Measurements from ENCODE around the gene HOXB4. TPM values are rescaled to one million over a fixed set of nuclear protein-coding genes. Genes with fewer than 3 reads are reported as not detected.

Gene HOXB4
- total and polyA plus RNA-seq, 10 of the 15 experiments (the other 5 are each of a cell fraction or from before 2014, with no cell fraction given): 0.35 to 5.8 (median 3.0) TPM

DNA sequence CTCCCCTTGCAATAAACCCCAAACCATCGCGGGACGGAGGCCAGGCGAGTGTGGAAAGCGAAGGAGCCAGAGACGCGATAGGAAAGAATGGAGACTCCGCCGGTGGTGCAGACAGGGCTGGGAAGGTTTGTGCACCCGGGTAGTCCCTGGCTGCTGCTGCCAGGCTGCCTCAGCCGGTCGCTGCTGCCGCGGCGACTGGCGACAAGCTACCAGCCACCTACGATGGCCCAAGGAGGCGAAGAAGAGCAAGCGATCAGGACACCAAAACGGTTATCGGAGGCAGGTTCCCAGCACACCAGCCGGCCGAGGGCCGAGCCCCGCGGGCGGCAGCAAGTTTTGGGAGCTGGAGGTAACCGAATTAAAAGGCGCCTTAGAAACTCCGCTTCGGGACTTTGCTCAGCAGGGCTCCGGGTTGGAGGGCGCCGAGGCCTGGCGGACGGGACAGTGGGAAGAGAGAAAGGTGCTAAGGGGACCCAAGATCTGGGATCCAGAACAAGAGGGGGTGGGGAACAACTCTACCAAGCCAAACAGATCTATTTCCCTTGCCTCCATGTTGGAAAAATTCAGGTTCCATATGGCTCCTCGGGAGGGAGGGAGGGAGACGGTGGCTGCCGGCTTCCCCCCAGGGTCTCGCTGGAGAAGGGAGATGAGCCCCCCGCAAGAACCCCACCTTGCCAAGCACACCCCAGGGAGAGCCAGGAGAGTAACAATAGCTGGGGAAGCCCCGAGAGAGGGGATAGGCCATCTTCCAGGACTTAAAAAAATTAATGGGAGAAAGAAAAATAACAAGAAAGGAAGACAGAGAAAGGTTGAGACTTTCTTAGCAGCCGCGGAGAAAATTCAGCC, 23.5 kb downstream of the HOXB4 start:
- H3K4me3 ChIP-seq: no peak overlapping the region
- ChIA-PET CTCF (interaction anchor here (0.9 kb wide), 1 partner anchor 56 kb away, joined by 3 read pairs; no protein-coding TSS in a partner anchor), RAD21 (ENCODE audit: unreplicated experiment) (interaction anchor here (0.9 kb wide), 1 partner anchor 42 kb away, joined by 3 read pairs; no protein-coding TSS in a partner anchor), SMC1A (ENCODE audit: uncharacterized antibody, unreplicated experiment) (interaction anchor here (1.1 to 1.5 kb wide), 4 partner anchors 8 to 140 kb away, joined by 3 read pairs; no protein-coding TSS in a partner anchor), POLR2A (interaction anchor here (1.2 kb wide), 1 partner anchor 8 kb away, joined by 4 read pairs; no protein-coding TSS in a partner anchor)
- no peaks in the 10 kb centered on the region for H3K9me3 ChIP-seq (replicated peaks; ENCODE audit: control insufficient read depth, insufficient read depth, low read length)
- FAIRE-seq (no peak), ATAC-seq (no peak), DNase-seq (ENCODE audit: low read depth, low spot score) (no peak)
- no peak overlapping the region for H3K9ac ChIP-seq (ENCODE audit: control insufficient read depth, insufficient read depth, low read length)
- no TSS peak for BruUV-seq (replicated peaks)
- intact Hi-C loops (cut with micrococcal nuclease; ENCODE audit: unreplicated experiment) (no loop called here), in situ Hi-C loops (cut with MboI) (no loop called here)
- WGBS (ENCODE audit: insufficient coverage, insufficient replicate concordance, low lambda C conversion rate, missing lambda C conversion rate): 90% methylated on average over 41 of the region's 44 CpGs
- H3K4me2 ChIP-seq (ENCODE audit: control insufficient read depth, insufficient read depth): no peak overlapping the region
- no peaks in the 10 kb centered on the region for H3K4me1 ChIP-seq (ENCODE audit: control insufficient read depth, insufficient read depth, low read length)
- H4K20me1 ChIP-seq (ENCODE audit: control insufficient read depth, insufficient read depth): no peaks in the 10 kb centered on the region
- no peaks in the 10 kb centered on the region for H3K27me3 ChIP-seq (replicated peaks in 1 of 2; ENCODE audit: control insufficient read depth in 2 of 2, insufficient read depth in 2 of 2, low read length in 1 of 2)
- H3K27ac ChIP-seq (ENCODE audit: control insufficient read depth, insufficient read depth): no peak overlapping the region
- peaks cover 0 to 6% of the 10 kb centered on the region in 2 experiments; a peak in 2 of 4 replicates for H3K36me3 ChIP-seq (ENCODE audit: control insufficient read depth in 2 of 2, insufficient read depth in 2 of 2, low read length in 1 of 2)
- no peak overlapping the region for H2AFZ ChIP-seq (ENCODE audit: control insufficient read depth, low read depth, low read length)
- H3K79me2 ChIP-seq (ENCODE audit: control insufficient read depth, insufficient read depth, low read length): no peaks in the 10 kb centered on the region
- no peak for TF ChIP-seq TARDBP (IDR thresholded peaks at IDR 0.05; ENCODE audit: borderline replicate concordance)
- TF ChIP-seq ZNF384 (IDR thresholded peaks at IDR 0.05; ENCODE audit: borderline replicate concordance, low read depth, low read length): no peak
- TF ChIP-seq HDGF (IDR thresholded peaks at IDR 0.05): no peak
- TF ChIP-seq MTA2 (IDR thresholded peaks at IDR 0.05; ENCODE audit: low read depth): no peak

DNA sequence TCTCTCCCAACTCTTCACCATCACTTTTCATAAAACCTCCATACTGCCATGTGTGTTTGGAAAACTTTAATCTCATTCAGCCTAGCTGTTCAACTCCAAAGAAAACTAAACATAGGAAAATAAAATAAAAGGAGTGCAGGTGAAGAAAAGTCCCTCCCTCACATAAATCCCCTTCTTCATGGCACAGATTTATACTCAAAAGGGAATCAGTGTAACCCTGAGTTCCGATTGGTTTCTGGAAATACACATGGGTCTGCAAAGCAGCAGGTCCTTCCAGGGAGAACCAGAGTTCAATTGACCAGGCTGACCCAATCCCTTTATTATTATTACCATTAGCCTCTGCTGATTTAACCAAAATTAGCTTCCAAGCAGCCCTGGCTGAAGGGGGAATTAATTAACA, 24.3 kb downstream of the HOXB4 start:
- Histone ChIP-seq H3K79me2 (ENCODE audit: control insufficient read depth, insufficient read depth, low read length) (no peaks in the 10 kb centered on the region), H3K4me1 (ENCODE audit: control insufficient read depth, insufficient read depth, low read length) (no peaks in the 10 kb centered on the region), H3K27me3 (replicated peaks in 1 of 2; ENCODE audit: control insufficient read depth in 2 of 2, insufficient read depth in 2 of 2, low read length in 1 of 2) (no peaks in the 10 kb centered on the region), H3K36me3 (ENCODE audit: control insufficient read depth in 2 of 2, insufficient read depth in 2 of 2, low read length in 1 of 2) (peaks cover 0 to 6% of the 10 kb centered on the region in 2 experiments; a peak in 2 of 4 replicates), H3K9me3 (replicated peaks; ENCODE audit: control insufficient read depth, insufficient read depth, low read length) (no peaks in the 10 kb centered on the region), H3K4me3 (no peak overlapping the region), H4K20me1 (ENCODE audit: control insufficient read depth, insufficient read depth) (no peaks in the 10 kb centered on the region), H3K4me2 (ENCODE audit: control insufficient read depth, insufficient read depth) (no peak overlapping the region), H3K27ac (ENCODE audit: control insufficient read depth, insufficient read depth) (no peak overlapping the region), H2AFZ (ENCODE audit: control insufficient read depth, low read depth, low read length) (no peak overlapping the region), H3K9ac (ENCODE audit: control insufficient read depth, insufficient read depth, low read length) (no peak overlapping the region)
- 48% methylated on average over 1 of the region's 1 CpG for WGBS (ENCODE audit: insufficient coverage, insufficient replicate concordance, low lambda C conversion rate, missing lambda C conversion rate)
- ATAC-seq (no peak), DNase-seq (ENCODE audit: low read depth, low spot score) (no peak), FAIRE-seq (no peak)
- BruUV-seq (replicated peaks): no TSS peak
- ChIA-PET RAD21 (ENCODE audit: unreplicated experiment) (no interaction called here), SMC1A (ENCODE audit: uncharacterized antibody, unreplicated experiment) (interaction anchor here (0.9 kb wide), 1 partner anchor 41 kb away, joined by 4 read pairs; no protein-coding TSS in a partner anchor), CTCF (no interaction called here), POLR2A (no interaction called here)
- in situ Hi-C loops (cut with MboI): no loop called here
- intact Hi-C loops (cut with micrococcal nuclease; ENCODE audit: unreplicated experiment): no loop called here
- TF ChIP-seq, protein P1, sequence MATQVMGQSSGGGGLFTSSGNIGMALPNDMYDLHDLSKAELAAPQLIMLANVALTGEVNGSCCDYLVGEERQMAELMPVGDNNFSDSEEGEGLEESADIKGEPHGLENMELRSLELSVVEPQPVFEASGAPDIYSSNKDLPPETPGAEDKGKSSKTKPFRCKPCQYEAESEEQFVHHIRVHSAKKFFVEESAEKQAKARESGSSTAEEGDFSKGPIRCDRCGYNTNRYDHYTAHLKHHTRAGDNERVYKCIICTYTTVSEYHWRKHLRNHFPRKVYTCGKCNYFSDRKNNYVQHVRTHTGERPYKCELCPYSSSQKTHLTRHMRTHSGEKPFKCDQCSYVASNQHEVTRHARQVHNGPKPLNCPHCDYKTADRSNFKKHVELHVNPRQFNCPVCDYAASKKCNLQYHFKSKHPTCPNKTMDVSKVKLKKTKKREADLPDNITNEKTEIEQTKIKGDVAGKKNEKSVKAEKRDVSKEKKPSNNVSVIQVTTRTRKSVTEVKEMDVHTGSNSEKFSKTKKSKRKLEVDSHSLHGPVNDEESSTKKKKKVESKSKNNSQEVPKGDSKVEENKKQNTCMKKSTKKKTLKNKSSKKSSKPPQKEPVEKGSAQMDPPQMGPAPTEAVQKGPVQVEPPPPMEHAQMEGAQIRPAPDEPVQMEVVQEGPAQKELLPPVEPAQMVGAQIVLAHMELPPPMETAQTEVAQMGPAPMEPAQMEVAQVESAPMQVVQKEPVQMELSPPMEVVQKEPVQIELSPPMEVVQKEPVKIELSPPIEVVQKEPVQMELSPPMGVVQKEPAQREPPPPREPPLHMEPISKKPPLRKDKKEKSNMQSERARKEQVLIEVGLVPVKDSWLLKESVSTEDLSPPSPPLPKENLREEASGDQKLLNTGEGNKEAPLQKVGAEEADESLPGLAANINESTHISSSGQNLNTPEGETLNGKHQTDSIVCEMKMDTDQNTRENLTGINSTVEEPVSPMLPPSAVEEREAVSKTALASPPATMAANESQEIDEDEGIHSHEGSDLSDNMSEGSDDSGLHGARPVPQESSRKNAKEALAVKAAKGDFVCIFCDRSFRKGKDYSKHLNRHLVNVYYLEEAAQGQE (IDR thresholded peaks at IDR 0.05; ENCODE audit: low read depth, low read length): no peak
- TF ChIP-seq, protein P2, sequence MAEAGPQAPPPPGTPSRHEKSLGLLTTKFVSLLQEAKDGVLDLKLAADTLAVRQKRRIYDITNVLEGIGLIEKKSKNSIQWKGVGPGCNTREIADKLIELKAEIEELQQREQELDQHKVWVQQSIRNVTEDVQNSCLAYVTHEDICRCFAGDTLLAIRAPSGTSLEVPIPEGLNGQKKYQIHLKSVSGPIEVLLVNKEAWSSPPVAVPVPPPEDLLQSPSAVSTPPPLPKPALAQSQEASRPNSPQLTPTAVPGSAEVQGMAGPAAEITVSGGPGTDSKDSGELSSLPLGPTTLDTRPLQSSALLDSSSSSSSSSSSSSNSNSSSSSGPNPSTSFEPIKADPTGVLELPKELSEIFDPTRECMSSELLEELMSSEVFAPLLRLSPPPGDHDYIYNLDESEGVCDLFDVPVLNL (IDR thresholded peaks at IDR 0.05; ENCODE audit: low read depth, low read length): no peak
- TF ChIP-seq ZNF384 (IDR thresholded peaks at IDR 0.05; ENCODE audit: borderline replicate concordance, low read depth, low read length) (no peak), RFX5 (IDR thresholded peaks at IDR 0.05; ENCODE audit: low read depth, low read length) (no peak), SMC3 (IDR thresholded peaks at IDR 0.05; ENCODE audit: borderline replicate concordance, low read length) (no peak), NR2C2 (IDR thresholded peaks at IDR 0.05; ENCODE audit: borderline replicate concordance, control insufficient read depth, insufficient read length, low read depth) (no peak), BCL11A (IDR thresholded peaks at IDR 0.05; ENCODE audit: low read depth, low read length) (no peak), MYB (IDR thresholded peaks at IDR 0.05; ENCODE audit: borderline replicate concordance, low read depth, low read length) (no peak), JUNB (IDR thresholded peaks at IDR 0.05) (no peak)

Data from GM12878 (cell line).